GM19395 (cell line): ENCODE measurements around the gene RB1.
A peak's percentile ranks its signal among the peaks of the same experiment; 100 is the strongest.
"Not testable (repeated sequence)": the region's sequence is repeated elsewhere in the genome, so short reads cannot be mapped to it uniquely, and the experiment has no call there.

Experiments
- ATAC-seq: cut with Tn5 transposase; IDR thresholded peaks from one replicate; pipeline ENCODE4 v1.9.1; 2021; ENCODE audit warnings: mild to moderate bottlenecking, moderate library complexity; ENCODE audit not compliant: unreplicated experiment

Gene RB1

GRCh38 chr13:48297131-48297786 lies 6.3 kb upstream of the RB1 start:
- ATAC-seq, result no peak

- ATAC-seq, result no peak
Measured at GRCh38 chr13:48299591-48299990, 4.0 kb upstream of the RB1 start.

- peak; percentile 6 for ATAC-seq
Measured at GRCh38 chr13:48302871-48303358, 636 bp upstream of the RB1 start.

- ATAC-seq, result peak; percentile 84
Measured at GRCh38 chr13:48304143-48304876, 759 bp downstream of the RB1 start.

GRCh38 chr13:48311223-48311622 lies 7.7 kb downstream of the RB1 start:
- no peak for ATAC-seq

GRCh38 chr13:48315969-48316650 lies 12.6 kb downstream of the RB1 start:
- ATAC-seq, result no peak

GRCh38 chr13:48316826-48317510 lies 13.4 kb downstream of the RB1 start:
- ATAC-seq, result no peak

- no peak for ATAC-seq
Measured at GRCh38 chr13:48317511-48318376, 14.2 kb downstream of the RB1 start.

GRCh38 chr13:48318377-48318811 lies 14.8 kb downstream of the RB1 start:
- no peak for ATAC-seq

GRCh38 chr13:48318821-48319511 lies 15.4 kb downstream of the RB1 start:
- ATAC-seq, result no peak

GRCh38 chr13:48319531-48320398 lies 16.2 kb downstream of the RB1 start:
- no peak for ATAC-seq

- no peak for ATAC-seq
Measured at GRCh38 chr13:48320399-48320790, 16.8 kb downstream of the RB1 start.

GRCh38 chr13:48320891-48321510 lies 17.4 kb downstream of the RB1 start:
- ATAC-seq, result no peak

- no peak for ATAC-seq
Measured at GRCh38 chr13:48322294-48322693, 18.7 kb downstream of the RB1 start.

- ATAC-seq, result no peak
Measured at GRCh38 chr13:48333976-48334375, 30.4 kb downstream of the RB1 start.

- no peak for ATAC-seq
Measured at GRCh38 chr13:48334534-48335127, 31.1 kb downstream of the RB1 start.

GRCh38 chr13:48339198-48339597 lies 35.6 kb downstream of the RB1 start:
- ATAC-seq, result not testable (repeated sequence)

GRCh38 chr13:48344264-48344663 lies 40.7 kb downstream of the RB1 start:
- no peak for ATAC-seq
